Epithelial cell of prostate (primary cell): Measurements from ENCODE around the gene POLDIP2.

Experiments
- DNase-seq: peaks from one replicate; pipeline ENCODE4 v3.0.0-alpha.2; 2011; ENCODE audit warnings: low read depth, low spot score
- H3K27ac ChIP-seq: fragments of 450-650 bp; 2 replicates; pipeline ENCODE4 v1.5.1; 2017; ENCODE audit warnings: mild to moderate bottlenecking

POLDIP2 gene

DNA sequence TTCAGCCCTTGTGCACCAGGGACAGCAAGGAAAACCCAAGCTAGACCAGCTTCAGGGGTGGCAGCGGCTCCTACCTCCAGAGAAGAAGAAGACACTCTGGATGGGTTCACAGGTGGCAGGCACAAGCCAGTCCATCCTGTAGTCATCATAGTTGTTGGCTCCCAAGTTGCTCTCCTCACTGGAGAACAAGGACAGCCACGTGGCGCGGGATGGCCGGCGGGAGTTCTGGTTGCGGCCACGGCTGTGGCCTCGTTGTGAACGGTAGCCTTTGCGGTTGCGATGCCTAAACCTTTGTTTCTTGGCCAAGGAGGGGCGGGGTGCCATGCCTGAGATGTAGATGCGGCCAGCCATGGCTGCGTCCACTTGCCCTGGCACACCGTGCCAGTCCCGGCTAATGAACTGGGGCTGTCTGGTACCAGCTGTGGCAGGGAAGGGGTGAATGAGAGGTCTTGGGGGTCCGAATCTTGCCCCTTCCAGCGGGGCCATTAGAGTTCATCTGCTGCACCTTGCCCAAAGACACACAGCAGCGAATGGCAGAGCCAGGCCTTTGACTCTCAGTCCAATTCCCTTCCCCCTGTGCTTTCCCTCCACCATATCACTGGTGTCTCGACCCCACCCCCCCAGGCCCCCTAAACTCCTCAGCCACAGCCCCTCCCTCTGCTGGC lies 10.4 kb upstream of the POLDIP2 start:
- no peak overlapping the region for H3K27ac ChIP-seq
- DNase-seq: no peak

DNA sequence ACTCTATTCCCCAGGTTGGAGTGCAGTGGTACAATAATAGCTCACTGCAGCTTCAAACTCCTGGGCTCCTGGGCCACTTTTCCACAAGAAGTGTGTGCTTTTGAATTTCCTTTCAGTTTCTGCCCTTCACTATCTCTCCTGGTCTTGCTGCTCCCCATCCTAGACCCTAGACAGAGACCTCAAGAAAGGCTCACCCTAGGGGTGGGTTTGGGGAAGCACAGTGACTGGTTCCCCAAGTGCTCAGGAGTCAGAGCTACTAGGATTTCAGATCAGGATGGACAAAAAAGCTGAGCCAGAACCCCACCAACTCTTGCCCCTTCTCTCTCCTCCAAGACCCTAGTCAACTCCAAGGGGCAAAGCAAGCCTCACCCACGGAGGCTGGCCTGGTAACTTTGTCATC lies 9.3 kb upstream of the POLDIP2 start:
- no peak overlapping the region for H3K27ac ChIP-seq
- no peak for DNase-seq

DNA sequence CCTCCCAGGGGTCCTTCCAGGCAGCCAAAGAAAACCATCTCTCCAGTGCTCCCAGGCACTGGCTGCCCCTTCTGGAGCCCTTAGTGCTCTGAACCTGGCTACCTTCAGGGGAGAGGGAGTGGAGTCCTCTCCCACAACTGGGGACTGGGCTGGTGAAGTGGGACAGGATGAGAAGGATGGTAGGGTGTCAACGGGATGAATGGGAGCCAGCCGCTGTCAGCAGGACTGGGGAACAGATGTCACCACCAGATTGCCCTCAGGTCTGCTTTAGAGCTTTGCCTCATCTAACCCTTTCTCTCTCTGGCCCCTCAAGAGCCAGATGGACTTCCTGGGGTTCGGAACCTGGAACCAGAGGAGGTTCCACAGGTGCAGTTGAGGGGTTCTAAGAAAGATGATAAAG lies 8.2 kb upstream of the POLDIP2 start:
- H3K27ac ChIP-seq: no peak overlapping the region
- no peak for DNase-seq

DNA sequence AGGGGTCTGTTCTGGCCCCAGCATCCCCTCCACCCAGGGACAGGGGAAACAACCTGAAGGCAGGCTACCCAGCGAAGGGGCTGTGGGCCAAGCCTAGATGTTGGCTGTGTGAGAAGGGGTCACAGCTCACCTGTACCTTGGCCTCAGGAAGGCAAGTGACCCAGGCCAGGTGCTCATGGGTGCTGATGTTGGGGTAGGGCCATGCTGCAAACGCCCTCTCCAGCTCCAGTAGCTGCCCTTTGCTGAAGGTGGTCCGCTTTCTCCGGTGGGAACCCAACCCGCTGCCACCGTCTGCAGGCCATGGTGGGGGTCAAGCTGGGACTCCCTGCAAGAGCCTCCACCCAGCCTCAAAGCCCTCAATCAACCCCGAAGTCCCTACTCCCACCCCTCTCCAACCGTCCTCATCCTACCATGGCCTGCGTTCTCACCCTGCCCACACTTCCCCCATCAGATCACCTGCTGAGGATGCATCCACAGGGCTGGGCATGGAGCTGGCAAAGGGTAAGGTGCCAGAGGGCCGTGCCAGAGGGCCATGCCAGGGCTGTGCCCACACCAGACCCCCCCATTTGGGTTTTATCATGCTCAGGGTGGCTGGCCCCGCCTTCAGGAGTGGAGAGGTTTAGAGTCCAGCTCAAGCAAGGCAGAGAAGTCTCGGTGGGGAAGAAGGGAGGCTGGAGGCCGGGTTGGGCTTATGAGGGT lies 7.5 kb upstream of the POLDIP2 start, which contains the start of gene SEBOX:
Gene SEBOX (minus strand): TSS at position 535 of the 699 bp plus-strand sequence. CDS start 48 bp downstream, at position 487.
- no peak for DNase-seq
- H3K27ac ChIP-seq: no peak within 1 kb of the TSS

DNA sequence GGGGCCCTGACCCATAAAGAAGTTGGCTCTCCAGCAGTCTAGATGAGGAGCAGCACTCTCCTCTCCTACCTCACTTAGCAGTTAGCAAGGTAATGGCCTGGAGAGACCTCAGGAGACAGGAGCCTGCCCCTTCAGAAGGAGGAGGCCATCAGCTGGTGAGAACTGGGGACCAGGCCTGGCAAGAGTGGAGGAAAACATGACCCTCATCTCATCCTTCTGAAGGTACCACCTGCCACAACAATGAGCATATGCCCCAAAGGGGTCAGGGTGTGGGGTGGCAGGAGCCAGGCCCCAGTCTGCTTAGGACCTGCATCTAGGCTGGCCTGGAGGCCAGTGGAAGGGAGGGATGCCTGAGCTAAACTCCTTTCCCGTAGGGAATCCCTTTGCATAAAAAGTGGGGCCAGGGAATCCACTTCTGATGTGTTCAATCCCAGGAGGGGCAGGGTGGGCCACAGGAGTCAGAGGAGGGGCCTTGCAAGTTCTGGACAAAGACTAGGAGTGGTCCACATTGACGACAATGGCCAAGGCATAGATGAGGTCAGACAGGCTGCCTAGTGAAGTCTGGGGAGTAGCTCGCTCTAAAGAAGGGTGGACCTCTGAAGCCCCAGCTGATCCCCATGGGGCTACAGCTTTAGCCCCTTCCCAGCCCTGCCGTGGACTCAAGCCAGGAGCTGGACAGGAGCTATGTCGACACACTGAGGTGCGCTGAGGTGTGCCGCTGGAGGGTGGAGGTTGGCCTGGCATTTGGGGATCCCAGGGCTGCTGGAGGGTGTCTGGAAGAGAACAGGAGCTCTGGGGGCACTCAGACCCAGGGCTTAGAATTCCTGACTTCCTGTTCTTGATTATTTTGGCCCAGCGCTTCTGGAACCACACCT lies 6.7 kb upstream of the POLDIP2 start:
- no peak for DNase-seq

DNA sequence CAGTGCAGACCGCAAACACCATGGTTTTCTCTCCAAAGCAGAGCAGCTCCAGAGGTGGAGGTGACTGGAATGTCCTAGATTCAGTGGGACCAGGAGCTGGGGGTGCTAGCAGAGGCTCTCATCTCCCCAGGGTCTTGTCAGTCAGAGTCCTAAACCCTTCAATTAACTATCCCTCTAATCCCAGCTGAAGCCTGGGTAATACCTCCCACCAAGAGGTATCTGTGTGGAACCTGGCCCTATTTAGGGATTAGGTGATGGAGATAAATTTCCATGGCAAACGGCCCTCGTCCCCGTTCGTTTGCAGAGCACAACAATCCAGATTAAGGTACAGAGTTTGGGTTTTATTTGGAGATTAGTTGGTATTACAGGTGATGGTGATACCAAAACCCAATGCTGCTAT lies 5.9 kb upstream of the POLDIP2 start:
- no peak for DNase-seq
- no peak overlapping the region for H3K27ac ChIP-seq

More for the DNA sequence above, 6.7 kb upstream of the POLDIP2 start:
- no peak overlapping the region for H3K27ac ChIP-seq

DNA sequence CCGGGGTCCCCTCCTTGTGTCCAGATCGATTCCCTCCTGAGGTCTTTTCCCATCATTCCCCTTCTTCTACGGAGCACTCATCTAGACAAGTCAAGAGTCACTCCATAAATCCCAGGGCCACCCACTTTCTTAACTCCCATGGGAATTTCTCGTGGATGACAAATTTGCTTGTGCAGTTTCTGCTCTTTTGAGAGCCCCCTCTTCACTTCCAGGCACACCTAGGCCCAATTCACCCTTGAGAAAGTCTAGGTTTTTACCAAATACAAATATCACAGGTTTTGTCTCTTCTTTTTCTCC lies 522 bp upstream of the POLDIP2 start:
- H3K27ac ChIP-seq: peak overlapping the region; percentile 53
- no peak for DNase-seq

DNA sequence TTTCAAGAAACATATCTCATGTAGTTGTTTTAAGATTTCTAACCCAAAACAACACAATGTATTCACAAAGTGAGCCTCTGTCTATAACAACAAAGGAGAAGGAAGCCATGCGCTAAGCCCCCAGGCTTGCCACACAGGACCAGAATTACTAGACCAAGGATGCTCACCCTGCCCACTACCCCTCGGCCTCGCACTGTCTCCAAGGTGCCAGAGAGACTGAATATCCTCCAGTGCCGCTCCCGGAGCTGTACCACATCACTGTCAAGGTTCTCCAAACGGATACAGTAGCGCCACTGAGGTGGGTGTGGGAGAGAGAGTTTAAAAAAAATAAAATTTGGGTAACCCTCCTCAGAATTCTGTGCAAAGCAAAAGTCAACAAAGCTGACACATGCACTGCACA lies 7.1 kb downstream of the POLDIP2 start:
- no peak for DNase-seq
- H3K27ac ChIP-seq: no peak overlapping the region

DNA sequence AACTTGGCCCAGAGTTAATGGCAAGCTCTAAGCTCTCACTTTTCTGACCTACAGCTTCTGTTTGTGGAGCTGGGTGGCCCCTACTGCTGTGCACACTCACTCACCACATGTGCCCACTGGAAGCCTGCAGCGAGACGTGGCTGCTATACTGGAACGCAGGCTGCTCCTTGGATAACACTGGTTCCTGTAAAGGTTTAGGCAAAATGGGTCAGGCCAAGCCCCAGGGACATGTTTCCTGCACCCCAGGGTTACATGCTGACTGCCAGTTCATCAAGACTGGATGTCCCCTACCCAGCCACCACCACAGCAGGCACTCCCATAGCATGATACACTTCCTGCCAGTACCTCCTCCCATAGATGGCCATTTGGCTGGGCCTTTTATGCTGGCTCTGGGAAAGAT lies 8.3 kb downstream of the POLDIP2 start:
- no peak for DNase-seq
- H3K27ac ChIP-seq: no peak overlapping the region

DNA sequence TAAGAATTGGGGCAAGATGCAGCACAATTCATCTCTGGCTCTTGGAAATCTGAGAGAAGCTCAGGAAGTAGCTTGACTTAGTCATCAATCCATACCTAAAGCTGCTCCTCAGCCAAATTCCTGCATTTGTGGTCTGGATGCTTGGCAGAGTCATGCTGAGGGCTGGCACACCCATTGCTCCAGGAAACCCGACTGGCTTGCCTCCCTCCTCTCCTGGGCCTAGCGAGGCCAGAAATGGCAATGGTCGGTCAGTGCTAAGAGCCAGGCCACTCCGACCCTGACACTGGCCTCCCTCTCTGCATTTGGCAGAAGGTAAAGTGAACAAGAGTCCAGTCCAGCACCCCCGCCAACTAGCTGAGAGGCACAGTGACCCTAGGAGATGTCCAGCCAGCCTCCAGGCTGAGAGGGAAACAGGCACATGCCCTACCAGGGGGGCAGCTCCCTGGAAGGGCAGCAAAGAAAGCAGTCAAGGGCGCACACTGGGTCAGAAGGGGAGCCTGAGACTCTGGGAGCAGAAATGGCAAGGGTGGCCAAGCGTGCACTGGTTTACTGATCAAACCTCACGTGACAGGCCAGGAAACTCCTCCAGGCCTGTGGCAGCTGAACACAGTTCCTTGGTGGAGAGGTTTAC lies 10.0 kb downstream of the POLDIP2 start:
- peak; percentile 82 for DNase-seq
- H3K27ac ChIP-seq: peak overlapping the region; percentile 85

DNA sequence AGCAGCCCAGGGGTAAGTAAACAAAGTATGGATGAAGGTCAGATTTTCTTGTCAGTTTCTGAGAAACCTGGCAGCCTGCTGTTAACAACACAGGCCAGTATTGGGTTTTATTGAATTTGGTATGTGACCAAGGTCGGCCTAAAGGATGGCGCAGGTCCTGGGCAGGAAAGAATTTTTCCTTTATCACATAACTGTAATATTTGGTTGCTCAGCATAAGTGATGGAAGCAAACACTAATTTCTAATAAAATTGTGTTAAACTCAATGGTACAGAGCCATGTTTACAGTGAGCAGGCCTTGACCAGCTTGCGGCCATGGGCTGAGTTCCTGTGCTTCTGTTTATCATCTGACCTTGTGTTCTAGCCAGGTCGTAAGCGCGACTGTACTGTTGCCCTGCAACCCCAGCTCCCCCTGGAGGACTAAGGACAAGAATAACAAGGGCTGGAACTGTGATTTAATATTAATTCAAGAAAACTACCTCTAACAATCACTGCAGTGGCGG lies 10.5 kb downstream of the POLDIP2 start:
- H3K27ac ChIP-seq: peak overlapping the region; percentile 85
- no peak for DNase-seq

DNA sequence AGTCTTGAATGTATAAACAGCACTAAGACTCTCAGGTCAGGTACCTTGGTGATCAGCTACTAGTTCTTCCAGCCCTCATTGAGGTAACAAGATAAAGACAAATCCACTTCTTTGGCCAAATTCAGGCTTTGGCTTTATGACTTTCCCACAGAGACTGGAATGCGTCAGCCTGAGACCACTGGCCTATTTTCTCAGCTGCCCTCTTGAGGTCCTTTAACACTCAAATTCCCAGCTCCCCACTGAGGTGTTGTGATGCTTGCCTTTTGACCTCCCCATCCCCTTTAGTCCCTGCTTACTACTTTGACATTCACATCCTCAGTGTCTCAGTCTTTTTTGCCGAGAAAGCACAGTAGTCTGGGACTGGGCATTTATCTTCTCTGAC lies 11.1 kb downstream of the POLDIP2 start:
- H3K27ac ChIP-seq: peak overlapping the region; percentile 85
- no peak for DNase-seq

DNA sequence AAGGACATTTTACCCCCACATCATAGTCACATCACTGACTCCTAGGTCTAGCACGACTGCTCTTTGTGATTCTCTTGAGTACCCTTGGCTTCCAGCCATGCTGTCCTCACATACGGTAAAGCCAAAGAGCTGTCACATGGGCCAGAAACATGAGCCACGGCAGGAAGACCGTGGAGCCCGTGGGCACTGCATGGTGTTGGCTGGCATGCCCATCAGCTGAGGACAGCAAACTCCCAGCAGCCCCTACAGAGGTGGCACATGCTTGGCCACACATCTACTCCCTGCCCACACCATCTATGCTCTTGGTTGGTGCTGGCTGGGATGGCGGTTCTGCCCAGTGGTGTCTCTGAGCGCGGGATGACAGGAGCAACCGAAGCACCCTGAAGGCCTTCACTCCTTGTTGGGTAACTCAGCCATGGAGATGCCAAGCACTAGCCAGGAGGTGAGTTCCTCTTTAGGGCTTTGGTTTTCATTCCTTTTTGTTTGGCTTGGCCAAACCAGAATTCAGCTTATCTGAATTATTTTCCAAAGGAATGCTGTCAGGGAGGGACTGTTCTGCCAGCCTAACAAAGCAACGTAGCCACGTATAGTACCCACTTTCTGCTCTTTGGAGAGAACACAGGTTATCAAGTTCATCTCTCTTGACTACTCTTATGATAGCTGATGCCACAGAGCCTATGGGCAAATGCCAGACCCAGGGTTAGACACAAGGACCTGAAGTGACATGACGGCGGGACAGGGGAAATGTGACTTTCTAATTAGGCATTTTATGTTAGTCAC lies 11.7 kb downstream of the POLDIP2 start:
- DNase-seq: no peak
- peak overlapping the region; percentile 85 for H3K27ac ChIP-seq

DNA sequence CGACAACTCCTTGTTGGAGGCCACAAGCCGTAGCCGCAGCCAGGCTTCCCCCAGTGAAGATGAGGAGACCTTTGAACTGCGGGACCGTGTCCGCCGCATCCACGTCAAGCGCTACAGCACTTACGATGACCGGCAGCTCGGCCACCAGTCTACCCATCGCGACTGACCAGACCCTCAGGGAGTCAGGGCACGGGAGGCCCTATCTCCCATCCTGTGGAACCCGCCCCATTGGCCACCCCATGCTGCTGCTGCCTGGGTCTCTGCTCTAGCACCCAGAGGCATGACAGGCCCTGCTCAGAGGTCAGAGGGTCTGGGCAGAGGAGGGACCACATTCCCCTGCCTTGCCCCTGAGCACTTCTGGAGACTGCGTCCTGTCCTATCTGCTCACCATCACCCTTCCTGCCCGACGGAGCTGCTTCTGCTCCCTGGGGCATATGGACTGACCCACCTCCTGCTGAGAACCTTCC lies 12.9 kb downstream of the POLDIP2 start:
- no peak for DNase-seq
- H3K27ac ChIP-seq: no peak overlapping the region

DNA sequence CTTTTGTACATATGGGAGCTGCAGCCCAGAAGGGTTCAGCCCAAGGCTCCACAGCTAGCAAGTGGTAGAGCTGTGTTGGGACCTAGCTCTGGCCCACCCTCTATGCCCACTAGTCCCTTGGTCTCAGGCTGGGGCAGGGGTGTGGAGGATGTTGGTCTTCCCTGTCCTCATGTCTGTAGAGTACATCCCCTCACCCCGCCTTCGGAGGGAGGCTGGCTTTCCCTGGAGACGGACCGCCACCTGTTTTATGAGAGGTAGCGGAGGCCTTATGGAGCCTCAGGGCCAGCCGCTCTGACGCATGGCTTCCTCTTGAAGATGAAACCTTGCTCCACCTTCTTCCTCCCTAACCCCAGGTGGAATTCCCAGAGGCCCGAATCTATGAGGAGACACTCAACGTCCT lies 13.3 kb downstream of the POLDIP2 start:
- H3K27ac ChIP-seq: no peak overlapping the region
- DNase-seq: no peak

DNA sequence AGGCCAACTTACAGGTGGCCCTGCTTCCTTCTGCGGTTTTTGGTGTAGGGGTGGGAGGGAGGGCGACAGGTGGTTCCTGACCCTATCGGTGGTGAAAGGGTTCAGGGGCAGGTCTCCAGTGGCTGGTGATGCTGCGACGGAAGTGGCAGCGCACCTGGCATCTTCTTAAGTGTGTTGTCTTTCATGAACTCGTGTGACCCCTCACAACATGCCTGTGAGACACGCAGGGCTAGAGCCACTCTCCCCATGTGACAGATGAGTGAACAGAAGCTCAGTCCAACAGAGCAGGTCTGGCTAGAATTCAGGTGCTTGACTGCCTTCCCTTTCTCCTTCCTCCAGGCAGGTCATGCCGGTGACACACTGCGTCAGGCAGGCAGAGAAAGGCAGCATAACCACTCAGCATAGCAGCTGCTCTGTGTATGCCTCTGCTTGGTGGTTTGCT lies 13.8 kb downstream of the POLDIP2 start:
- DNase-seq: no peak
- H3K27ac ChIP-seq: no peak overlapping the region

DNA sequence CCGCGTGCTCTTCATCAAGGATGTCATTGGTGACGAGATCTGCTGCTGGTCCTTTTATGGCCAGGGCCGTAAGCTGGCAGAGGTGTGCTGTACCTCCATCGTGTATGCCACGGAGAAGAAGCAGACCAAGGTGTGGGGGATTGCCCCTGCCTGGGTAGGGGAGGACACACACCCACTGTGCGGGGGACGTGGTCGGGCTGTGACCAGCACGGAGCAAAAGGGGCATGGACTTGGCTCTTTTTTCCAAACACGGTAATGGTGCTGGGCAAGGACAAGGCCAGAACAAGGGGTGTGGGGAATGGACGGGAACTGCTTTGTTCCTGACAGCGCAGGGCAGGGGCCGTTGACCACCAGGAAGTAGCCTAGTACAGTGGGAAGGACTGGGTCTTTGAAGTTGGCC lies 15.0 kb downstream of the POLDIP2 start:
- H3K27ac ChIP-seq: no peak overlapping the region
- no peak for DNase-seq

DNA sequence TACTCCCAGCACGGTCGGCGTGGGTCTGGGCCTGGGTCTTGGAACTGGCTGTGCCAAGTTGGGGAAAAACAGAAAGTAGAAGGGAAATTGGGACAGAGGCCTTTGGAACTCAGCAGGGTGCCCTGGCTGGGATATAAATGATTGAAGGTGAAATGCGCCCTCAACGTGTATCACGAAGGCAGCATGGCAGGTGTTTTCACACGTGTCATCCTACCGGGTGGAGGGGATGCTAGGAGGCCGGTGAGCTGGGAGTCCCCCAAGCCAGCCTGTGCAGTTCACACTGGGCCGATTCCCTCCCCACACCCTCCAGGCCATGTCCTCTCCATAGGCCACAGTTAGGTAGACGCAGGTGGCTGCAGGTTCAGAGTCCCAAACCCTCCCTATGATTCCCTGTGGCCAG lies 15.8 kb downstream of the POLDIP2 start:
- no peak overlapping the region for H3K27ac ChIP-seq
- no peak for DNase-seq

DNA sequence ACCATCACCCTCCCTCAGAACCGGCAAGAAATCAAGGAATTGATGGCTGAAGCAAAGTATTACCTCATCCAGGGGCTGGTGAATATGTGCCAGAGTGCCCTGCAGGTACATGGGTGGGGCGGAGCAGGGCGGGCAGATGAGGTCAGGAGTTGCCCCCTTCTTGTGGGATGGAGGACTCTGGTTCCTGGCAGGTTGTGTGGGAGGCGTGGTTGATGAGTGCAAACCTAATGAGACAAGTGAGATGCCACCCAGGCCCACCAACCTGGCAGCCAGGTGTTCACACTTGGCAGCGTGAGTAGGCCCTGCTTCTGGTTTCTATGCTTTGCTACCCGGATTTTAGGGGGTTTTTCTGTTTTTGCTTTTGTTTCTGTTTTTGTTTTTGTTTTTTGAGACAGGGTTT lies 17.0 kb downstream of the POLDIP2 start:
- DNase-seq: no peak
- no peak overlapping the region for H3K27ac ChIP-seq

DNA sequence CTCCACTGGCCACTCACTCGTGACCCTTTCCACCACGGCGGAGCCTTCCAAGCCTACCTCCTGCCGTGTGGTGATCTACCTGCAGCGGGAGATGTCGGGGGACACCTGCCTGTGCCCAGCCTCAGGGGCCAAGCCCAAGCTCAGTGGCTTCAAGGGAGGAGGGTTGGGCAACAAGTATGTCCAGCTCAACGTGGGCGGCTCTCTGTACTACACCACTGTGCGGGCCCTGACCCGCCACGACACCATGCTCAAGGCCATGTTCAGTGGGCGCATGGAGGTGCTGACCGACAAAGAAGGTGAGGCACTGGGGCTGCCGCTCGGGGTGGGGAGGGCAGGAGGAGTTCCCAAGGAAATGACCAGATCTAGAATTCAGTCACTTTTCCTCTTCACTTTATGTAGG lies 17.9 kb downstream of the POLDIP2 start:
- peak overlapping the region; percentile 99 for H3K27ac ChIP-seq
- no peak for DNase-seq
